GM19397 (cell line): ENCODE measurements around the gene STXBP6.
"Not testable (repeated sequence)": the region's sequence is repeated elsewhere in the genome, so short reads cannot be mapped to it uniquely, and the experiment has no call there.

Experiments
- ATAC-seq: cut with Tn5 transposase; IDR thresholded peaks from one replicate; pipeline ENCODE4 v1.9.1; 2021; ENCODE audit warnings: mild to moderate bottlenecking, moderate library complexity; ENCODE audit not compliant: unreplicated experiment

STXBP6 gene

DNA sequence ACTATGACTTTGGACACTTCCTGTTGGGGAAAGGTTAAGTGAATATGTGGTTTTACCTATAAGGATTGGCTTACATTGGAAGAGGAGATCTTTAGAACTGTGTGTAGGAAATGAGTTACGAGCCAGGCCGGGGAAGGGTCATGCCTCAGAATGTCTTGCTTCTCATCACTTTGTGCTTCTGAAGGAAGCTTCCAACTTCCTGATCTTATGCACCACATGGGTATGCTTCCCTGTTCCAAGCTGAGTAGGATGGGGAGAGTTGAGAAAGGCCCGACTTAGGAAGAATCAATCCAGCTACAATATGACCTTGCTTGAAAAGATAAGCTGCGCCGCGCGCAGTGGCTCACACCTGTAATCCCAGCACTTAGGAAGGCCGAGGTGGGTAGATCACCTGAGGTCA is 59.9 kb downstream of the STXBP6 start:
- no peak for ATAC-seq

DNA sequence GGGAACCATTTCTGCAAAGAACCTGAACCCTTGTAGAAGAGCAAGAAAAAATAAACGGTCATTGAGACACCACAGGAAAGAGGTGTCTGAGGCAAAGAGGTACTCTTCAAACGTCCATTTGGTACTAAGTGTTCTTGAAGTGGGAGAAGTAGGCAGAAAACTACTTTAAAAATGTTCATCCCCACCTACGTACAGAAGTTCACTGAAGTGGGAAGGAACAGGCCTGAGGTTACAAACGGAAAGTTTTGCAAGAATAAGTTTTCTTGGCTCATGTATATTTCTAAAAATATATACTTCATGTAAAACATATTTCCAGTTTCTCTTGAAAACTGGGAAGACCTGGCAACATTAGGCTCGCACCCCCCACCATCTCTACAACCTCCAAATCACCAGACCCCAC is 61.2 kb downstream of the STXBP6 start:
- ATAC-seq, result no peak

DNA sequence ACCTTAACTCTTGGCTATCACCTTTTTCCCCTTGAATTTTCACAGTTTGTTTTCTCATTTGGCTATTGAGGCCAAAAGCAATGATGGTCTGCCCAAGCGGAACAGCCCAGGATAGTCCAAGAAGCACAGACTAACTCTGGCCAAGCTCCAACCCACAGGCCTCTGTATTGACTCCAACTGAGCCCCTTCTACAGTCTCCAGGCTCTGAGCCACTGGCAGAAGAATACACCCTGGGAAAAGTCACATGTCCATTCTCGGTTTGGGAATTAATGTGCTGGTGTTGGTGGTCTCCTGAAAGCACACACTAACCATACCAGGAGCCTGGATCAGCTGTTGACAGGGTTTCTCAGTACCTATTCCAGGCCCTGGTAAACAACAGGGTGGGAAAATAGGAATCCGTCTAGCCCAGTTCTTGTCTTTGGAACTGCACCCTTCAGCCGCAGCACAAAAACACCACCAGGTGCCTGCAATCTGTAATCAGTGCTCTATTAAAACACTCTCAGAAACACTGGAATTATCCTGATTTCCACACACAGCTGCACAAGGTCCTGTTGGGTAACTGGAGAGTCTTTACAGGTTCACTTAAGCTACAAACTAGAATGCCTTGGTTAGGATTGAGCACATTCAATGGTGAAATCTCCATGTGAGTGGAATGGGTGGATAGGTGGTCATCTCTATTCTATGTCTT is 63.6 kb downstream of the STXBP6 start:
- ATAC-seq, result no peak

DNA sequence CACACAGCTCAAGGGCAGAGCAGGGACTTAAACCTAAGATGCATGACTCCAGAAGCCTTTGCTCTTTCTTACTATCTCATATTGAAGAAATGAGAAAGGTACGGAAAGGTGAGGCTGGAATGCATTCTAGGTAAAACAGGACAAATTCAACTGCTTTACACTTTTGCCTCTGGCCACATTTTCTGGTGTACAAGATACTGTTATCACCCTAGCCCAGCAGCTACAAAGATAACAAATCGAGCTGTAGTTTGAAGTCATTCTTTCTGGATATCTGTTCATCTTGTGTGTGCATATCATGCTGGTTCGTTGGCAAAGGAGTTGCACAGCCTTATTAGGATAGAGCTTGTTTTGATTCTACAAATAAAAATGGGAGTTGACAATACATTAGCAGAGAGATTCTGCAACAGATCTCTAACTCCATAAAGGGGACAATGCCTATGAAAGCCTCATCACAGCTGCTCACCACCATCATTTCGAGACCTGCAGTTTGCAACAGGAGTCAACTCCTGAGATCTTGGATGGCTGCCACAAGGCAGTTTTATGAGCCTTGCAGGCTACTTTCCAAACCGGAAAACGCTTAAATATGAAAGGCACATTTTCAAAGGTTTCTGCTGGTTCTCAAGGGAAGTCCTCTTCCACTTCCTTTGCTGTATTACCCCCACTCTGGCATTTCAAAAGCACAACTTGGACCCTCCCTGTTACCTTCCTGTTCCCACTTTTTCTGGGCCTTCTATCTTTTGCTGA is 64.9 kb downstream of the STXBP6 start:
- ATAC-seq, result no peak

DNA sequence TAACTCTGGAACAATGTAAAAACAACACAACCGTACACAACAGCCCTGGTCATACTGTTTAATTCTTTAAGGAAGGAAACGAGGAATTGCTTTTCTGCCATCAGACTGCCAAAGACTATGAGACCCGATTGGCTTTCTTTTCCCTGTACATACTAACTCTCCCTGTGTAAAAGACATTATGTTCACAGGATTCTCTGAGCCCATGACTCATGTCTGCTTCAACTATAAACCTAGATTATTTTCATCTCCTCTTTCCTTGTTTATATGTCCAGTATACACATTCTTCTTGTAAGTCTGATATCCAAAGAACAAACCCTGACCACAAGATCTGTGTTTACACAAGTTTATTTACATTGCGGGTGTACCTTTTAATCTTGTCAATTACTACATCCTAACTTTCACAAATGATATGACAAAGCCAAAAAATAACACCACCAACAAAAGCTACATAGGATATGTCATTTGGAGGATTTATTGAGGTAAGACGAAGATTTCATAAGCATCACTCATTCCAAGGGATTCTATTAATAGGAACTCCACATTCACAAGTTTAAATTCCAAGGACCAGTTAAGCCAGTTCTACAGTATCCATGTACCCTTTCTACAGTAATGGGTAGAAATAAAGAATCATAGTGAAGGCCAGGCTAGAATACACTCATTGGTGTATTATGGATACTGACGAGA is 67.3 kb downstream of the STXBP6 start:
- no peak for ATAC-seq

DNA sequence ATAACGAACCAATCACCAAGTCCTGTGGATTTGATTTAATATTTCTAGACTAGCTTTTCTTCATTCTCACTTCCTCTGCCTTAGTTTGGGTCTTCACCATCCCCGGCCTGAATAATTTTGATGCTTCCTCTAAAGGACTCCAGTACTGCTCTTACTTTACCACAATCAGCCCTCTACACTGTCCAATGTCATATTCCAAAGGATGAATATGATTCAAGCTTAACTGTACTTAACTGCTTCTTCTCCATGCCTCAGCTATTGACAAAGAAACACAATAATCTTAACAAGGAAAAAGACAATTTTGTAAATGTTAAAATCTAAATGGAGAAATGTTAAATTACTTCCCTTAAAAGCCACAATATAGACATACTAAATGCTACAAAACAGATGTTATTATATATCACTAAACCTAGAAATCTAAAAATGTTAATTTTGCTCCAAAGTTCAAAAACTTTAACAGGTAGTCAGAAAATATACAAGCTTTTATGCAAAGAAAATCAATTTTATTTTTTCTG is 70.2 kb downstream of the STXBP6 start:
- no peak for ATAC-seq

DNA sequence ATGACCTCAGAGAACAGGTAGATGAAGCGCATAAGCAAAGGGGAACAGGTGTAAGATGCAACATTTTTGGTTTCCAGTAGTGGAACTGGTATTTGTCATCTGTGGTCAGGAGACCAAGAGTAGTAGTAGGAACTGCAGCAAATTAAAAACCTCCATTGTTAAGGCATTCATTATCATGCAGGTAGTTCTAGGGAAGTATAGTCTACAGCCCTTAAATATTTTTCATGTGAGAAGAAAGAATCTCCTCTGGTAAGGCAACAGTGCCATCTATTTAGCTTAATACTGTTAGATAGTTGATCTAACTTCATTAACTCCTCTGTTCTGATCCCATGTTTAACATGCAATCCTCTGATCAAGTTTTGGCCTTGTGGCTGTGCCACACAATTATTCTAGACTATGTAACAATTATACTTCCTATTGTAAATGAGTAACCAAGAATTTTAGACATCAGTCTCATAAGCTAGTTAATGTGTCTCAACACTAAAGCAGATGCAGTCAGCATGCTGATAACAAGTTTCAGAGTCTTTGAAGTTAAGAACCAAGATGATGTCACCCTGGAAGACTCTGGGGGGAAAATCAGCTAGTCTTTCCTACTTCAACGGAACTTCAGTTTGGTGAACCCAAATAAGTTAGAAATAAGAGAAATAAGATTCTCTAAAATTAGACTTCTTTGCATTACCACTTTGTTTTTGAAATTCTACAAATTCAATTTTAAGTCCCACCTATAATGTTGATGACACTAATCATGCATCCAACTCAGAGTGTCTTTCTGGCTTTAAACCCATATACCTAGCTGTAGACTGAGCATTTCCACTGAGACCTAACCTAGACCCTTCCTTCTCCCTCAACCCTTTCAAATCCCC is 70.9 kb downstream of the STXBP6 start:
- ATAC-seq, result peak; percentile 79

DNA sequence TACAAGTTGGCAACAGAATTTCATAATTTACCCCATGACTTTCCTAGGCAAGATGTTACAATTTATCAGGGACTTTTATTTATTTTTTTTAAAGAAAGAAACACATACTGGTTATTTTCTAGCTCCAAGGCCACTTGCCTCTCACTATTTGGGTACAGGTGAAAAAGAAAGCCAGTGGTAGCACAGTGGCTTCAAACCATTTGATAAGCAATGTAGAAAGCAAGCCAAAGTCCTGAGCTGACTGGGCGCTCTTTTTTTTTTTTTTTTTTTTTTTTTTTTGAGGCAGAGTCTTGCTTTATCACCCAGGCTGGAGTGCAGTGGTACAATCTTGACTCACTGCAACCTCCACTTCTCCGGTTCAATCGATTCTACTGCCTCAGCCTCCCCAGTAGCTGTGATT is 73.3 kb downstream of the STXBP6 start:
- ATAC-seq, result no peak

DNA sequence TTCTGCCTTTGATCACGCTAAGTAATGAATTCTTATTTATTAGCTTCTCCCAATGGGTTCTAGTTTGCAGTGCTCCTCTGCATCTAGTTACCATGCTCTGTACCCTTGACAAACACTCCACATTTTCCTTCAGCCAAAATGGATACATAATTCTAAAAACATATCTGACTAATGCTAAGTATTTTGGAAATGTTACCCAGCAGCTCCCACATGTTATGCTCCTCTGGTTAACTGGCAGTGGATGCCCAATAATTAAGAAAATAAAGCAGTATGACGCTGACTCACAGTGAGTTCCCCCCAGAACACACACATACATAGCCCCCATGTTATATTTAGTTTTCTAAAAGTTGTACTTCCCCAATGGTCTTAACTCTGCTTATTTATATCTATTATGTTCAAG is 74.6 kb downstream of the STXBP6 start:
- no peak for ATAC-seq

DNA sequence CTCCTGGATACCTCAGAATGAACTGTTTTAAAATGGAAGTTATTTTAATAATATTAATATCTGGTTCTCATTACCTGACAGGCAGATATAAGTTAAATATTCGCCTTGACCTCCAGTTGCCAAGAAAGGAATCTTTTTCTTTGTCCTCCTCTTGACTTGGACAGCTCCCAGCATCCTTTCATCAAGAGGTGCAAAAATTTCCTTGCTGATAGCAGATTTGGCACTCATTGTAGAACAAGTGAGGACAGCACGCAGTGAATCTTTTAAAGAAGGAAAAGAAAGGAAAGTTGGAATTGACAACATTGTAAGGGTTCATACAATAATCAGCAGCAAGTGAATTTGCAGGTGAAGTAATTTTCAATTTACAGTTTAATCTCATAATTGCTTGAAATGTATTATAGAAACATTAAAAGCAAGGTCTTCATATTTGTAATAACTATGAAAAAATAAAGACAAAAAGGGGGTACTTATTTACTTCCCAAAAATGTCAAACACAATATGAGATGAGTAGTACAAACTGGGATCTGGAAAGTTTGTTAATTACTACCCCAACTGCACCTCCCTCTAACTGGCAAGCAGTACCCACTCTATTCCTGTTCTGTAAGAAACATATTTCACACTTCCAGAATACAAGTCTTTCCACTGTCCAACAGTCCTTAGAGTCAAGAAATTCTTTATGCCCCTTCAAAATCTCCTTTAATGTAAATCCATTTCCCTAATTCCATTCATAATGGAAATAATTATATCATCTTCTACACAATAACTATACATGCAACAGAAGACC is 75.2 kb downstream of the STXBP6 start:
- no peak for ATAC-seq

DNA sequence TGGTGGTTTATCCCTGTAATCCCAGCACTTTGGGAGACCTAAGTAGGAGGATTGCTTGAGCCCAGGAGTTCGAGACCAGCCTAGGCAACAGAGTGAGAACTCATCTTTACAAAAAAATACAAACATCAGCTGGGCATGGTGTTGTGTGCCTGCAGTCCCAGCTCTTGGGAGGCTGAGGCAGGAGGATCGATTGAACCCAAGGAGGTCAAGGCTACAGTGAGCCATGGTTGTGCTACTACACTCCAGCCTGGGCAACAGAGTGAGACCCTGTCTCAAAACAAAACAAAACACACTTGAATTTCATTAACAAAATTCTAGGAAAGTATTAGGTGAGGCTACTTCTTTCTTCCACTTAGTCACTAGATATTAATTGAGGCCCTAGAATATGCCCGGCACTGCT is 77.1 kb downstream of the STXBP6 start:
- no peak for ATAC-seq

DNA sequence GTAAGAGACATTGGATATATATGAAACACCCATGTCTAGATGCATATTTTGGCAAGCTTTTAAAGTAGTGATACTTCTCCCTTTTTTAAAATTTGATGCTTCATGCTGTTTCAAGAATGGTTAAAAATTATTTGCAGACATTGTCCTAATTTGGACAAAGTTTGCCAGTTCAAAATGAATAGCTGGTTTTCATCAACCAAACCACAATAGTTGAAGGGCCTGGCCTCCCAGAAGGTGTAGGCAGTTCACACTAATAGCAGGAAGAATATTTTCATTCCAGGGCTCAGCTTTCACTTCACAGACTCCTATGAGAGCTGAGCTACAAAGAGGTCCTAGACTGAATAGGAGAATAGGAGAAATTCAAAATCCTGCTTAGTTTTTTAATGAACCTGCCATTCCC is 78.7 kb downstream of the STXBP6 start:
- ATAC-seq, result no peak

DNA sequence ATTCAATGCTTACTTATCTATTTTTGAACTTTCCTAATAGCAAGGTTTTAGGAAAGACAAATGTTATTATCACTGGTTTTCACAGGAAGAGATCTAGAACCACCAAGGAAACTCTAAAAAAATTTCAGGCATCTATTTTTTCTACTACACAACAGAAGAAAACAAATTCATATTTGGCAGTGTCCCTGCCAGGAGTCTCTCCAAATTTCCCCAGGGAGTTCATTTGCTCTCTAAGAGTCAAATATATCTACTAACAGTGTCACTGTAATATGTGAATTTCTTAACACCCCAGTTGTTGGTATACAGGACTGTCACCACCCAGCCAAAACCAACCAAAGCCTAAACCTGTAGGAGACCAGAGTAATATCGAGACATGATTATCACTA is 83.4 kb downstream of the STXBP6 start:
- no peak for ATAC-seq

DNA sequence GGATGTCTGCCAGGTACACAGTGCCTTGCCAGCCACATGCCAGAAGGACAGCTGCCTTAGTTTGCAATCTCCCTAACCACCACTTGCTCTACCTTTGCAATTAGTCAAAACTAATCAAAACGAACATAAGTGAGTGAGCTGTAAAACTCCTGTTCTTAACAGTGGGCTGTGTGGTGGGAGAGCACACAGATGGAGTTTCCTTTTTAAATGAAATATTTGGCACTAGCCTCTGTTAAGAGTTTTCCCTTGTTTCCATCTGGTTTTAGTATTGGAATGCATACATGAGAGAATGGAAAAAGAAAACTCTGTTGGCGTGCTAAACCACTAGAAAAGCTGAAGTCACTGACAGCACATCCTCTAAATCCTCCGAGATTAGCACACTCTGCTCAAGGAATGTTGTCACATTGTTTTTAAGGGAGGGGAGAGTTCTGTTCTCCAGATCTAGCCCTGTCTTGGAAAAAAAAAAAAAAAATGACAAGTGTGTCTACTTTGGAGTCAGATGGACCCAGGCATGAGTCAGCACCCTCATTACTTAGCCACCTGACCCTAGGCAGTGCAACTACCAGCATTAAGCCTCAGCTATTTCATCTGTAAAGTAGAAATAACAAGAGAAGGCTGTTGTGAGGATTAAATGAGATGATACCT is 83.9 kb downstream of the STXBP6 start:
- no peak for ATAC-seq

DNA sequence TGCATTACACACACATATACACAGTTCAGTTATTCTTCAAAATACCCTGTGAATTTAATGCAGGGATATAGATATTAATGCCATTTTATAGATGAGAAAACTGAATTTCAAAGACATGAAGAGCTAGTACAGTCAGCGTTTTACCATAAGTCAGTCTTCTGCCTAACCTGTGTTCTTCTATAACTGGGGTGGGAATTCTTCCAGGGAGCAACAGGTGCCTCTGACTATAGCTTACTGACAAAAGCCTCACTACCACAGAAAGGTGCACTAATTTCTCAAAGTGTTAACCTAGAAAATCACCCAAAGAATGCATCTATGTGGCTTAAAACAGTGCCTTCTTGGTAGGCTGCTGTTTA is 84.4 kb downstream of the STXBP6 start:
- ATAC-seq, result no peak

DNA sequence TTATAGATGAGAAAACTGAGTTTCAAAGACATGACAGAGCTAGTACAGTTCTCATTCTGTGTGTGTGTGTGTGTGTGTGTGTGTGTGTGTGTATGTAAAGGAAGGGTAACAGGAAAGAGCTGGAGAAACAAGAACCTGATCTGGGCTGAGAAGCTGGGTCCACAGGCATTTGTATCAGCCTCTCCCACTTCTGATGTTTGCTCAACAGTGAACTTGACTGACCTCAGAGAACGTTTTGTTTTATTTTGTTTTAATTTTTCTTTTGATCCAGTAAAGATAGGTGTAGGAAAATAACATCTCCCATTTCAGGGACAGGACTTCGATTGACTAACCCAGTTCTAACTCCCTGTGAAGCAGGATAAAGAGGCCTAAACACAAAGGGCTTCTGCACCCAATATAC is 85.4 kb downstream of the STXBP6 start:
- no peak for ATAC-seq

DNA sequence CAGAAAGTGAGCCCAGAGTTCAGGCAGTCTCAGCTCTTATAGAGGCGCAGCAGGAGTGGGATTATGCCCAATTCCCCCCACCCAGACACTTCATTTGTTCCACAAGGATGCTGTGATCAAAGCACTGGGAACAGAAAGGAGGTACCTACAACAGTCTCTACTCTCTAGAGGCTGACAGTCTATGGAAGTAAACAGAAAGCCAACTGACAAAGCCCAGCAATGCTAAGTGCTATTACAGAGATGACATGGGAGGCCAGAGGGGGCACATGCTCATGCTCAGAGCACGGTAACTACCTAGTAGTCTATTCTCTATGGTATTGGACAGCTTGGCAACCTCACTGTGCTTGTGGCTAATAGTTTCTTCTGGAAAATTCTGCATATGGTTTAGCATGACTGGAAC is 85.9 kb downstream of the STXBP6 start:
- no peak for ATAC-seq

DNA sequence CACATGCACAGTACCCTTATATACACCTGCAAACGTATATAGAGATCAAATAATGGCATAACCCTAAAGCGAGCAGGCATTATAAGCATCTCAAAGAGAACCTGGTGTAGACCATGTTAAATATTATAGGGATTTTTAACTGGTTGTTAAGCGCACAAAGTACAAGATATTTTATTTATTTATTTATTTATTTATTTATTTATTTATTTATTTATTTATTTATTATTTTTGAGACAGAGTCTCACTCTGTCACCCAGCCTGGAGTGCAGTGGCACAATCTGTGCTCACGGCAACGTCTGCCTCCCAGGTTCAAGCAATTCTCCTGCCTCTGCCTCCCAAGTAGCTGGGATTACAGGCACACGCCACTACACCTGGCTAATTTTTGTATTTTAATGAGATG is 87.8 kb downstream of the STXBP6 start:
- not testable (repeated sequence) for ATAC-seq

DNA sequence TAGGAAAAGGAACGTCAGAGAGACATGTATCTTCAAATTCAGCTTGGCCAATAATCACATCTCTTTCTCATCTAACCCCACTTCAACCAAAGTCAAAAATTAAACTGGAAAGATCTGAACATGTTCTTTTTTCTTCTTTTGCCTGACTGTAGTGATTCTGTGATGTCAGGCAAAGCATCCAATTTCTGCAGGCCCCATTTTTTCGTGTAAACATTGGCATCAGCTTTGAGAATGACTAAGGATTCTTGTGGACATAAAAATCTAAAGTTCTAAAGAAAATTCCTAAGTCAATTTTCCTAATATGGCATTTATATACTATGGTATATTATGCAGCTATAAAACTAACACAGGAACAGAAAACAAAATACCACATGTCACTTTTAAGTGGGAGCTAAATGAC is 89.1 kb downstream of the STXBP6 start:
- no peak for ATAC-seq

DNA sequence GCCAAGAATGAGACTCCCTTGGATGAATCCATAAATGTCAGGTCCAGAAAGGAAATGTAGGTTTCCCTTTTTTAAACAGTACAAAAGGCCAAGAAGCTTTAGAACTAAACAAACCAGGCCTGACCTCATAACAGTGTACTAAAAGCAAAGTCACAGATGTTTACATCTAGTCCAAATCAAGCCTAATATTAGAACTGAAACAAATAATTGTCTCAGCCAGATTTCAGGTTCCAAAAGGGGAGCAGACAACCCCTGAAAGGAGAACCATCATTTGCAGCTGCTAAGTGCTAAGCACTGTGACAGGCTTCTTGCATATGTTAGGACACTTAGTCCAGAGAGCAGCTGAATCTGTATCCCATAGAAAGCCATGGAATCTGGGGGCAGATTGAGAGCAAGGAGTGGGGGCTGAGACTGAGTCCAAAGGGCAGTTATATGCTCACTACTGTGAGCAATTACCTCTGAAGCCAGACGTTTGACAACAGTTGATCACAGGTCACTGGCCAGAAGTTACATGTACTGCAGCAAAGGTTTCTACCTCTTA is 90.1 kb downstream of the STXBP6 start:
- ATAC-seq, result peak; percentile 73
